ENCODE data around the gene PCDHB8. TPM values are rescaled to one million over a fixed set of nuclear protein-coding genes. Genes with fewer than 3 reads are reported as not detected.
"Not testable (repeated sequence)": the region's sequence is repeated elsewhere in the genome, so short reads cannot be mapped to it uniquely, and the experiment has no call there.

Gene PCDHB8
- polyA plus RNA-seq, 1 donor (not counting 4 experiments of a cell fraction or from before 2014, with no cell fraction given) = not detected

DNA sequence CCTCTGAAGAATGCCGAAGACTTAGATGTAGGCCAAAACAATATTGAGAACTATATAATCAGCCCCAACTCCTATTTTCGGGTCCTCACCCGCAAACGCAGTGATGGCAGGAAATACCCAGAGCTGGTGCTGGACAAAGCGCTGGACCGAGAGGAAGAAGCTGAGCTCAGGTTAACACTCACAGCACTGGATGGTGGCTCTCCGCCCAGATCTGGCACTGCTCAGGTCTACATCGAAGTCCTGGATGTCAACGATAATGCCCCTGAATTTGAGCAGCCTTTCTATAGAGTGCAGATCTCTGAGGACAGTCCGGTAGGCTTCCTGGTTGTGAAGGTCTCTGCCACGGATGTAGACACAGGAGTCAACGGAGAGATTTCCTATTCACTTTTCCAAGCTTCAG lies 37.0 kb downstream of the PCDHB8 start:
- H3K4me3 ChIP-seq (ENCODE audit: control insufficient read depth in 2 of 3, extremely low read depth in 1 of 3, insufficient read depth in 2 of 3, low read depth in 1 of 3, low read length in 3 of 3); H3K9me3 ChIP-seq (ENCODE audit: control insufficient read depth, low read depth, low read length); H3K4me1 ChIP-seq (ENCODE audit: control insufficient read depth, extremely low read depth, insufficient read depth, low read length); H4K20me1 ChIP-seq (ENCODE audit: control insufficient read depth, extremely low read depth, insufficient read depth, low read length); dilution Hi-C loops (cut with MboI; ENCODE audit: extremely low pct_ligation_motif_present, low sequenced_read_pairs); H3K27me3 ChIP-seq (ENCODE audit: control insufficient read depth, extremely low read depth, insufficient read depth, low read length); H3K9me1 ChIP-seq (ENCODE audit: control insufficient read depth, extremely low read depth, insufficient read depth, low read length); FAIRE-seq; H3K79me2 ChIP-seq (ENCODE audit: control insufficient read depth, insufficient read depth, low read length); H3K9ac ChIP-seq (ENCODE audit: control insufficient read depth, extremely low read depth, insufficient read depth, low read length); H3K4me2 ChIP-seq (ENCODE audit: control insufficient read depth, extremely low read depth, insufficient read depth, low read depth, low read length); H3K27ac ChIP-seq (ENCODE audit: control insufficient read depth, insufficient read depth, low read length); H2AFZ ChIP-seq (ENCODE audit: control insufficient read depth, low read length); DNase-seq (ENCODE audit: low read depth, low spot score); H3K36me3 ChIP-seq (ENCODE audit: control insufficient read depth in 2 of 2, extremely low read depth in 1 of 2, insufficient read depth in 2 of 2, low read length in 2 of 2): not testable (repeated sequence)

GRCh38 chr5:141215504-141215903 lies 37.9 kb downstream of the PCDHB8 start:
- H3K9me1 ChIP-seq (ENCODE audit: control insufficient read depth, extremely low read depth, insufficient read depth, low read length); H3K79me2 ChIP-seq (ENCODE audit: control insufficient read depth, insufficient read depth, low read length); H3K9ac ChIP-seq (ENCODE audit: control insufficient read depth, extremely low read depth, insufficient read depth, low read length); H3K9me3 ChIP-seq (ENCODE audit: control insufficient read depth, low read depth, low read length); H3K27me3 ChIP-seq (ENCODE audit: control insufficient read depth, extremely low read depth, insufficient read depth, low read length); H3K4me3 ChIP-seq (ENCODE audit: control insufficient read depth in 2 of 3, extremely low read depth in 1 of 3, insufficient read depth in 2 of 3, low read depth in 1 of 3, low read length in 3 of 3); DNase-seq (ENCODE audit: low read depth, low spot score); FAIRE-seq; H3K4me2 ChIP-seq (ENCODE audit: control insufficient read depth, extremely low read depth, insufficient read depth, low read depth, low read length); H4K20me1 ChIP-seq (ENCODE audit: control insufficient read depth, extremely low read depth, insufficient read depth, low read length); H3K4me1 ChIP-seq (ENCODE audit: control insufficient read depth, extremely low read depth, insufficient read depth, low read length); dilution Hi-C loops (cut with MboI; ENCODE audit: extremely low pct_ligation_motif_present, low sequenced_read_pairs); H2AFZ ChIP-seq (ENCODE audit: control insufficient read depth, low read length); H3K36me3 ChIP-seq (ENCODE audit: control insufficient read depth in 2 of 2, extremely low read depth in 1 of 2, insufficient read depth in 2 of 2, low read length in 2 of 2); H3K27ac ChIP-seq (ENCODE audit: control insufficient read depth, insufficient read depth, low read length): not testable (repeated sequence)

- DNase-seq (ENCODE audit: low read depth, low spot score); dilution Hi-C loops (cut with MboI; ENCODE audit: extremely low pct_ligation_motif_present, low sequenced_read_pairs); H3K36me3 ChIP-seq (ENCODE audit: control insufficient read depth in 2 of 2, extremely low read depth in 1 of 2, insufficient read depth in 2 of 2, low read length in 2 of 2); H2AFZ ChIP-seq (ENCODE audit: control insufficient read depth, low read length); H3K9ac ChIP-seq (ENCODE audit: control insufficient read depth, extremely low read depth, insufficient read depth, low read length); H3K27ac ChIP-seq (ENCODE audit: control insufficient read depth, insufficient read depth, low read length); H3K9me3 ChIP-seq (ENCODE audit: control insufficient read depth, low read depth, low read length); H4K20me1 ChIP-seq (ENCODE audit: control insufficient read depth, extremely low read depth, insufficient read depth, low read length); H3K9me1 ChIP-seq (ENCODE audit: control insufficient read depth, extremely low read depth, insufficient read depth, low read length); H3K4me2 ChIP-seq (ENCODE audit: control insufficient read depth, extremely low read depth, insufficient read depth, low read depth, low read length); H3K4me3 ChIP-seq (ENCODE audit: control insufficient read depth in 2 of 3, extremely low read depth in 1 of 3, insufficient read depth in 2 of 3, low read depth in 1 of 3, low read length in 3 of 3); H3K79me2 ChIP-seq (ENCODE audit: control insufficient read depth, insufficient read depth, low read length); FAIRE-seq; H3K4me1 ChIP-seq (ENCODE audit: control insufficient read depth, extremely low read depth, insufficient read depth, low read length); H3K27me3 ChIP-seq (ENCODE audit: control insufficient read depth, extremely low read depth, insufficient read depth, low read length): not testable (repeated sequence)
Observed at GRCh38 chr5:141216035-141216434, 38.4 kb downstream of the PCDHB8 start.
